ENCODE data around the gene COPZ2.
A peak's percentile ranks its signal among the peaks of the same experiment; 100 is the strongest.
"Not testable (repeated sequence)": the region's sequence is repeated elsewhere in the genome, so short reads cannot be mapped to it uniquely, and the experiment has no call there.

The COPZ2 gene

GRCh38 chr17:48055531-48056245 is 18.1 kb upstream of the COPZ2 start:
- no peak for DNase-seq (ENCODE audit: low read depth)

DNA sequence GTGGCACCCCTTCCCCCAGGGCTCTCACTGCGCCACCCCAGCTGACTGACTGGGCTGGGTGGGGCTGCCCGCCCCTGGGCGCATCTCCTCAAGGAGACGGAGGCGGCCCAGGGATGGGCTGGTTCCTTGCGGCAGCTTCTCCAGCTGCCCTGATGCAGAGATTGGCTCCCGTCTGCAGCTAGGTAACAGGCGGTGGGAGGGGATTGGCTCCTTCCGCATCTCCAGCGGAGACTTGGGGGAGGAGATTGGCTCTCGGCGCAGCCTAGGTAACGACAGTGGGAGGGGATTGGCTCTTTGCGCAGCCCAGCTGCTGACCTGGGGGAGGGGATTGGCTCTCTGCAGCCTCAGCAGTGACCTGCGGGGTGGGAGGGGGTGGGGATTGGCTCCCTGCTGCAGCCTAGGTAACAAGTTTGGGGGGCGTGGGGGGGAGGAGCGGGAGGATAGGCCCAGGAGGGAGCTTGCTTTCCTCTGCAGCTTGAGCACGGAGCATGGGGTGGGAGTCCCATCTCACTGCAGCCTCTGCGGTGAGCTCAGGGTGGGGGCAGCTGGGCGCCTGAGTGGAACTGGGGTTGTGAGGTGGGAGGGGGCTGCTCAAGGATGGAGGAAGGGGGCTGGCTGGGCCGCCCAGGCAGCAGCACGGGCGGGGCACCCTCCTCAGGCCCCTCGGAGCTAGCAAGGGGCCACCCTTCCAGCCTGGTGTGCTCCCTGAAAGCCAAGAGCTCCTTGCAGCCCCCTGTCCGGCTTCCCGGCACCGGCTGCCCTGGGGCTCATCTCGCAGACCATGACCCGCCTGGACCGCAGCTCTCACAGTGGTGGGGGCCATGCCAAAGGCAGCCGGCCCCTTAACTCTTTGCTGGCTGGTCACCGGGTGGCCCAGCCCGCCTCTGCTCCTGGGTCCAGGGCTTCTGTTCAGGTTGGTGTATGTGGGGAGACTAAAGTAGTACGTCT is 16.9 kb upstream of the COPZ2 start:
- DNase-seq (ENCODE audit: low read depth): no peak

- no peak for DNase-seq (ENCODE audit: low read depth)
These were observed 16.2 kb upstream of the COPZ2 start for GRCh38 chr17:48053758-48054237.

DNA sequence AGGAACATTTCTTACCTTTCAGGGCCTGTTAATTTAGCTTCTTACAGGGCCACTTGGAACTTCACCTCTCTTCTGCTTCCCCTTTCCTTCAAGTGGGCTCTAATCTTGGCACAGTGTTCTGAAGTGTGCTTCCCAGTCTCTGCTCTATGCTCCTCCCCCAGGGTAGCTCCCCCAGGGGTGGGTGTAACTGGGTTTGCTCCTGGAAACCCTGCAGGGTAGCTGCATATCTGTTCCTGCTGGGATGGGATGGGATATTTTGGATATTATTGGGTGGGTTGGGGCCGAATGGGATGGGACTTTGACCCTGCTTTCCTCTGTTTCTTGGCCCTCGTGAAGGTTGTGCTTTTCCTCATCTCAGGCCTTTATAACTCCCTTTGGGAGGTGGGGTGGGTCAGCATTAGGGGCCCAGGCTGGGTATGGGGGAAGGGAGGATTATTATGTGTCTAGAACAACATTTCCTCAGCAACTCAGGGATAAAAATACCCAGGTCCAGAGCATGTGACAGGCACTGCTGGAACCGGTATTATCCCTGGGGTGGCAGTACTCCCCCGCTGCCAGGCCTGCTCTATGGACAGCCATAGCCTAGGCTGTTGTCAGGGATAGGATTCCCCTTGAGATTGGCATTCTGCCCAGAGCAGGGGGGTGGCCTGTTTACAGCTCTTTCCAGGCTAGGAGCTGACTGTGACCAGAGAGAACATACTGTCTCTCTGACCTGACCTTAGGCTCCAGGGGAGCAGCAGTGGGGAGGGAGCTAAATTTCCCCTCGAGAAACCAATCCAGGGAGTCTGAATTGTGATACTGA is 15.6 kb upstream of the COPZ2 start:
- DNase-seq (ENCODE audit: low read depth): no peak

GRCh38 chr17:48051706-48052486 is 14.3 kb upstream of the COPZ2 start:
- no peak for DNase-seq (ENCODE audit: low read depth)

DNA sequence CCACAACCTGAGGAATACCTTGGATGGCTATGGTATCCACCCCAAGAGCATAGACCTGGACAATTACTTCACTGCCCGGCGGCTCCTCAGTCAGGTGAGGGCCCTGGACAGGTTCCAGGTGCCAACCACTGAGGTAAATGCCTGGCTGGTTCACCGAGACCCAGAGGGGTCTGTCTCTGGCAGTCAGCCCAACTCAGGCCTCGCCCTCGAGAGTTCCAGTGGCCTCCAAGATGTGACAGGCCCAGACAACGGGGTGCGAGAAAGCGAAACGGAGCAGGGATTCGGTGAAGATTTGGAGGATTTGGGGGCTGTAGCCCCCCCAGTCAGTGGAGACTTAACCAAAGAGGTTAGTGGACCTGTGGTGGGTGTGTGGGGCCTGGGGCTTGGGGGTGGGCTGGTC is 13.7 kb upstream of the COPZ2 start:
- no peak for DNase-seq (ENCODE audit: low read depth)

GRCh38 chr17:48048384-48049126 is 11.0 kb upstream of the COPZ2 start:
- DNase-seq (ENCODE audit: low read depth): no peak

DNA sequence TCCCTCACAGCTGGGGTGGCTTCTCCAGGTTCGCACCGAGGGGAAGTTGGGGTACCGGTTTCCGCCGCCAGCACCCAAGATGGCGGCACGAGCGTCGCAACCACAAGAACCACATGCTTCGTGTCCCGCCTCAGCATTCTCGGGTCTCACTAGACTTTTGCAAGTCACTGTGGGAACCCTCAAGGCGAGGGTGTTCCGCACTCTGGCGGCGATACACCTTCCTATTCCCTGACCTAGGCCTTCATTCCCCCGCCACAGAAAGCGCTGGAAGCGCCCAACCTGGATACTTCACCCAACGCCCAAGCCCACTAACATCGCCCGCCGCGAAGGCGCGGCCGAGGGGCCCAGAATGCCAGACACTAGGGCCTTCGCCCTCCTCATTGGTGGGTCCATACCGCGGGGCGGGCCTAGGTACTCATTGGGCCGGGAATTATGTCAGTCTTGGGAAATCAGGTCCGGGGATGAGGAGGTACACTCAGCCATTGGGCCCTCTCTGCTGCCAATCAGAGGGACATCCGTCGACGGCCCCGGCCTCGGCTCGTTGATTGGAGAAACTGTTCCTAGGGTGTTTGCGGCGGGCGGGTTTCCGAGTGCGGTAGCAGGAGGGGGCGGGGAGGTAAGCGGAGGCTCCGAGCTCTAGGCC is 10.3 kb upstream of the COPZ2 start, which contains the start of gene NFE2L1:
TSS of gene NFE2L1 (plus strand) at position 619 of the 643 bp plus-strand sequence. CDS start 2,760 bp downstream, outside the sequence.
- DNase-seq (ENCODE audit: low read depth): peak; percentile 98

- no peak for DNase-seq (ENCODE audit: low read depth)
These were observed 9.6 kb upstream of the COPZ2 start for GRCh38 chr17:48047113-48047740.

DNA sequence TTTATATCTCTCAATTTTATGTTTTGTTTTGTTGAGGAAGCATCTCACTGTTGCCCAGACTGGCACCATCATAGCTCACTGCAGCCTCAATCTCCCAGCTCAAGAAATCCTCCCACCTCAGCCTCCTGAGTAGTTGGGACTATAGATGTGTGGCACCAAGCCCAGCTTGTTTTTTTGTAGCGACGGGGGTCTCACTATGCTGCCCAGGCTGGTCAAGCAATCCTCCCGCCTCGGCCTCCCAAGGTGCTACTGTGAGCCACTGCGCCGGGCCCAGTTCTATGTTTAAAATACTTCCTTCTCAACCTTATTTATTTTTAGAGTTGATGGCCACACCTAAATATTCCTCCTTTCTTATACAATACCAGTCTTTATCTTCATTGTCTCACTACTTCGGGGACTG is 8.7 kb upstream of the COPZ2 start:
- no peak for DNase-seq (ENCODE audit: low read depth)

- DNase-seq (ENCODE audit: low read depth): no peak
These were observed 7.9 kb upstream of the COPZ2 start for GRCh38 chr17:48045316-48046001.

GRCh38 chr17:48044851-48045250 is 7.3 kb upstream of the COPZ2 start:
- no peak for DNase-seq (ENCODE audit: low read depth)

- DNase-seq (ENCODE audit: low read depth): no peak
These were observed 5.6 kb upstream of the COPZ2 start for GRCh38 chr17:48043176-48043575.

DNA sequence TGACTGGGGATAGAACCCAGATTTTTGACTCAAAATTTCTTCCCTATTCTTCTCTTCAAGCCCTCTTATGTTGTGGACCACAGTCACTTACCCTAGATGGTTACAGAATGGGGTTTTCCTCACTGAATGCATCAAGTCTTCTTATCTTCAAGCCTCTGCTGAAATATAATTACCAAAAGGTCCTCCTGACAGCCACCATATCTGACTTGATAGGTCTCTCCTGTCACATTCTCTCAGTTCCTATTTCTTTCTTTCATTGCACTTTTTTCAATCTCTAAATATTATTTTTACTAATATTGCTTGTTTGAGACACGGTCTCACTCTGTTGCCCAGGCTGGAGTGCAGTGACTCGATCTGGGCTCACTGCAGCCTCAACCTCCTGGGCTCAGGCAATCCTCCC is 1.1 kb upstream of the COPZ2 start:
- no peak for DNase-seq (ENCODE audit: low read depth)

DNA sequence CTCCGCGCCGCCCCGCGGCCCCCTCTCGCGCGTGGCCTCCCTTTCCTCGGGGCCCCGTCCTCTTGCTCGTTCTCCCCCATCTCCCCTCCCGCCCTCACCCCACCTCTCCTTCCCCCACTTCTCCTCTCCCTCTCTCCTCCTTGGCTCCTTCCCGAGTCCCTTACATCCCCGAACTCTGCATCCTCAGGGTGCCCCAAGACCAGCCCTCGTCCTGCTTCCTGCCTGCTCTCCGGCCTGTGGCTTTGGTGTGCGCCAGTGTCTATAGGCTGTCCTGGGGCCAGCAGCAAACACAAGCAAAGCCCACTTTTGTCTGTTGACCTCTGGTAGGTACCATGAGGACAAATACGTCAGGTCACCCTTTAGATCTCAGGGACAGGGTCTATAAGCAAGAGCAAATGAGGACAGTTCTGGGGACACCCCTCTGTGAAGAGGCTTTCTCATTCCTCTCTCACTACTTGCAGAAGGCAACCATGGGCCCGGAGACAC is 284 bp upstream of the COPZ2 start:
- no peak for DNase-seq (ENCODE audit: low read depth)

GRCh38 chr17:48036693-48037035 is 933 bp downstream of the COPZ2 start:
- no peak for DNase-seq (ENCODE audit: low read depth)

- DNase-seq (ENCODE audit: low read depth): not testable (repeated sequence)
These were observed 2.9 kb downstream of the COPZ2 start for GRCh38 chr17:48034734-48035133.

DNA sequence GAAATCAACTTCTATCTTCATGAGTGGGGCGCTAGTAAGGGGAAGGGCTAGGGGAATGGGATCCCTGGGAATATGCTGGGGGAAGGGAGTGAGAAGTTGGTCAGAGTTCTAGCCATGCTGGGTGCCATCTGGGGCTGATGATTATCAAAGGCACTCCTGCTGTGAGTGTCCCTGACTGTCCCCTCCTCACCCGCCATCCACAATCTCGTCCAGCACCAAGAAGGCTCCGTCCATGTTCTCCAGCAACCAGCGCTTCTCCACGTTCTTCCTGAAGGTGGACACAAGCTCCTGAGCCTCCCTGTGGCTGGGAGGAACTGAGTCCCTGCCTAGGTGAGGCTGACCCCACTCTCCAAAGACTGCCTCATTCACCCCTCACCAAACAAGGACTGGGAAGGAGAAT is 5.6 kb downstream of the COPZ2 start:
- no peak for DNase-seq (ENCODE audit: low read depth)

DNA sequence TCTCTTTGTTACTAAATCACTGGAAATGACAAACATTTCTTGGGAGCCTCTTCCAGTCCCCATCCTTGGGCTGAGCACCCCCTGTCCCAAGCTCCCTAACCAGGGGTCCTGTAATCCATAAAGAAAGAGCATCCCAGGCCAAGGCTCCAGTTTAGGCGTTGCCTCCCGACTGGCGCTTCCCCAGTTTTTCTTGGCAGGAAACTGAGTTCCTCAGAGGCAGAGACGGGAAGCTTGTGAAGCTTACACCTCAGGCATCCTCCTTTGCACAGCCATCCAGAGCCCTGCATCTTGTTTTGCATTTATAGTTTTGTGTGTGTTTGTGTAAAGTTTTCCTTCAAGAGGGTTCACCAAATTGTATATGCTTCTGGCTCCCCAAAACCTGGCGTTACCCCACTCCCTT is 7.1 kb downstream of the COPZ2 start:
- no peak for DNase-seq (ENCODE audit: low read depth)

Data from T-helper 22 cell (primary cell).